Stimulated activated naive CD8-positive, alpha-beta T cell treated with anti-CD3 and anti-CD28 coated beads, Interleukin-15, Interleukin-2, amounts not matched to agents 100 U/mL and 50 U/mL, for 24 hours (primary cell): ENCODE measurements around the gene BNIP5.

Source experiments
- ATAC-seq: fragments of 150-1000 bp; cut with Tn5 transposase; one replicate; pipeline ENCODE4 v1.10.0; 2021
- DNase-seq: peaks from one replicate; pipeline ENCODE4 v3.0.0; 2021

BNIP5 gene

GRCh38 chr6:36323062-36323461 lies 13.6 kb downstream of the BNIP5 start:
- ATAC-seq, result no peak
- no peak for DNase-seq

GRCh38 chr6:36322591-36322990 lies 14.1 kb downstream of the BNIP5 start:
- DNase-seq, result no peak
- no peak for ATAC-seq

- no peak for DNase-seq
- ATAC-seq, result no peak
Observed at GRCh38 chr6:36320475-36320874, 16.2 kb downstream of the BNIP5 start.

GRCh38 chr6:36319821-36320220 lies 16.9 kb downstream of the BNIP5 start:
- DNase-seq, result no peak
- ATAC-seq, result no peak

GRCh38 chr6:36319436-36319762 lies 17.3 kb downstream of the BNIP5 start:
- DNase-seq (no peak), ATAC-seq (no peak)

GRCh38 chr6:36318690-36319435 lies 17.8 kb downstream of the BNIP5 start:
- ATAC-seq, result no peak
- DNase-seq, result no peak

- DNase-seq, result no peak
- ATAC-seq, result no peak
Observed at GRCh38 chr6:36317623-36318022, 19.1 kb downstream of the BNIP5 start.

GRCh38 chr6:36315921-36316320 lies 20.8 kb downstream of the BNIP5 start:
- DNase-seq, result no peak
- no peak for ATAC-seq

GRCh38 chr6:36314221-36315014 lies 22.3 kb downstream of the BNIP5 start:
- DNase-seq (no peak), ATAC-seq (peak; percentile 61)

- ATAC-seq, result no peak
- DNase-seq, result no peak
Observed at GRCh38 chr6:36313649-36313936, 23.1 kb downstream of the BNIP5 start.

- ATAC-seq, result no peak
- DNase-seq, result no peak
Observed at GRCh38 chr6:36312854-36313648, 23.6 kb downstream of the BNIP5 start.

GRCh38 chr6:36309900-36310299 lies 26.8 kb downstream of the BNIP5 start:
- DNase-seq (no peak), ATAC-seq (no peak)

- DNase-seq (no peak), ATAC-seq (no peak)
Observed at GRCh38 chr6:36309203-36309602, 27.5 kb downstream of the BNIP5 start.

- no peak for ATAC-seq
- DNase-seq, result no peak
Observed at GRCh38 chr6:36308514-36308913, 28.2 kb downstream of the BNIP5 start.

- DNase-seq (no peak), ATAC-seq (no peak)
Observed at GRCh38 chr6:36306375-36306774, 30.3 kb downstream of the BNIP5 start.

- DNase-seq (no peak), ATAC-seq (no peak)
Observed at GRCh38 chr6:36305885-36306284, 30.8 kb downstream of the BNIP5 start.

GRCh38 chr6:36302227-36302976 lies 34.3 kb downstream of the BNIP5 start:
- DNase-seq (peak; percentile 96), ATAC-seq (peak; percentile 97)

- DNase-seq, result no peak
- no peak for ATAC-seq
Observed at GRCh38 chr6:36301781-36302180, 34.9 kb downstream of the BNIP5 start.

GRCh38 chr6:36301085-36301658 lies 35.5 kb downstream of the BNIP5 start:
- ATAC-seq (no peak), DNase-seq (no peak)

- DNase-seq, result no peak
Observed at GRCh38 chr6:36298027-36298426, 38.7 kb downstream of the BNIP5 start.

GRCh38 chr6:36297511-36297910 lies 39.2 kb downstream of the BNIP5 start:
- ATAC-seq, result no peak
- no peak for DNase-seq

More at GRCh38 chr6:36298027-36298426, 38.7 kb downstream of the BNIP5 start:
- ATAC-seq, result no peak

- ATAC-seq, result no peak
- no peak for DNase-seq
Observed at GRCh38 chr6:36297051-36297450, 39.6 kb downstream of the BNIP5 start.
